GM19467 (cell line): Measurements from ENCODE around the gene CHRDL1.
"Not testable (repeated sequence)": the region's sequence is repeated elsewhere in the genome, so short reads cannot be mapped to it uniquely, and the experiment has no call there.

Experiments used
- ATAC-seq: cut with Tn5 transposase; IDR thresholded peaks from one replicate; pipeline ENCODE4 v1.9.1; 2021; ENCODE audit warnings: mild to moderate bottlenecking, moderate library complexity; ENCODE audit not compliant: unreplicated experiment

Gene CHRDL1, protein sequence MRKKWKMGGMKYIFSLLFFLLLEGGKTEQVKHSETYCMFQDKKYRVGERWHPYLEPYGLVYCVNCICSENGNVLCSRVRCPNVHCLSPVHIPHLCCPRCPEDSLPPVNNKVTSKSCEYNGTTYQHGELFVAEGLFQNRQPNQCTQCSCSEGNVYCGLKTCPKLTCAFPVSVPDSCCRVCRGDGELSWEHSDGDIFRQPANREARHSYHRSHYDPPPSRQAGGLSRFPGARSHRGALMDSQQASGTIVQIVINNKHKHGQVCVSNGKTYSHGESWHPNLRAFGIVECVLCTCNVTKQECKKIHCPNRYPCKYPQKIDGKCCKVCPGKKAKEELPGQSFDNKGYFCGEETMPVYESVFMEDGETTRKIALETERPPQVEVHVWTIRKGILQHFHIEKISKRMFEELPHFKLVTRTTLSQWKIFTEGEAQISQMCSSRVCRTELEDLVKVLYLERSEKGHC

DNA sequence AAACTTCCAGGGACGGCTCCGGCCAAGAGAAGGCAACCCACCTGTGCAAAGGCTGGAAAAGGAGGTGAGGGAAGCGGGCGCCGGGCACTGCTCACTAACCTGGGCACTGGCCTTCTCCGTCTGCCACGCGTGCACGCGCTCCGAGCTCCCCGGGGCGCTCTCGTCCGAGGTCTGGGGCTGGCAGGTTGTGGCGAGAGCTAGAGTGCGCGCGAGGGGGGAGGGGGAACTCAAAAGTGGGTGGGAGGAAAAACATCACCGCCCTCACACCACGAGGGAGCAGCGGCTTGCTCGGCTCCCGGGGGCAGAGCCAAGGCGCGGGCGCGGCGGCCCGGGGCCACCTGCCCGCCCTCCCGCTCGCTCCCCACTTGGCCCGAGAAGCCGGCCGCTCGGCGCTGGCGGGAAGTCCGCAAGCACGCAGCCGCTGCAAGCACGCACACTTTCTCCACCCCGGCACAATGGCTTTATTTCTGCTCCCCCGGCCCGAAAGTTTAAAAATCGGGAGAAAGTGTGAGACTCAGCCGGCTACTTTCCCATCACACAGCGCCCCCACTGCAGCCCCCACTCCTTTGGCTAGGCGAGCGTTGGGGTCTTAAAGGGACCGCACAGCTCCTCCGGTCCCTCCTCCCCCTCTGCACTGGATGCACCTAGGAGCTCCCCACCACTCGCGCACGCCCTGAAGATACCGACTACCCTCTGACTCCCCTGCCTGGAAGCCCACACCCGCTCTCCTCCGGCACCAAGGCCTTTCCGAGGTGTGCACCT, at the start of gene CHRDL1:
Gene CHRDL1 (minus strand): TSS at position 173 of the 762 bp plus-strand sequence. CDS start 3,636 bp downstream, outside the sequence.
- no peak for ATAC-seq

DNA sequence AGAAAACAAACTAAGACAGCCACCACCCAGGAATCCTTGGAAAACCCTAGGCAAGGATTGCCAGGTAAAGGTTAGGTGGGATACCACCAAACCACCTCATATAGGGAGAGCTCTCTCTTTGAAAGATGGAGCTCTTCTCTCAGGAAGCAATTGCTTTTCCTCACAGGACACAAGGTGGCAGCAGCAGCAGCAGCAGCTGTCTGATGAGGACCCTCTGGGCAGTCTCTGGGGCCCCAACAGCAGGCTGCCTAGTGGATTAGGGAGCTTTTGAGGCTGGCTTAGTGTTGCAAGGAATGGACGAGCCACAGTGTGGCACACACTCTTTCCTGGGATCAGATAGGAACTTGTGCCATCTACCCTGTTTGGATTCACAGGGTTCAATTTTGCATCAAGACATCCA, 41.4 kb upstream of the CHRDL1 start:
- ATAC-seq, result no peak

DNA sequence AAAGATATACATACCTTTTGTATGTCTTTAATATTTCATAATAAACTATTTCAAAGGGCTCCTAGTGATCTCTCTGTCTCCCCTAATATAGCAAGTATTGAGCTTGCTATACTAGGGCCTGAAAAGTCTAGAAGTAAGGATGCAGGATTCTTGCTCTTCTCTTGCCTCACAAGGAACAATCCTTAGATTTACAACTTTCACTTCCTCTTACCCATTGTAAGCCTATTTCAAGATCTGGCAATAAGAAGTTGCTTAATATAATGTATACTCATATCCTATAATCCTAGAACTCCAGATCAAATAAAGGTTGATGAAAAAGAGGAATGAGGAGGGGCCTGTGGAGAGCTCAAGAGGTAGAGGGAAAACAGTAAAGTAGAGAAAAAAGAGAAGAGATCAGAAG, 40.8 kb upstream of the CHRDL1 start:
- ATAC-seq, result no peak

DNA sequence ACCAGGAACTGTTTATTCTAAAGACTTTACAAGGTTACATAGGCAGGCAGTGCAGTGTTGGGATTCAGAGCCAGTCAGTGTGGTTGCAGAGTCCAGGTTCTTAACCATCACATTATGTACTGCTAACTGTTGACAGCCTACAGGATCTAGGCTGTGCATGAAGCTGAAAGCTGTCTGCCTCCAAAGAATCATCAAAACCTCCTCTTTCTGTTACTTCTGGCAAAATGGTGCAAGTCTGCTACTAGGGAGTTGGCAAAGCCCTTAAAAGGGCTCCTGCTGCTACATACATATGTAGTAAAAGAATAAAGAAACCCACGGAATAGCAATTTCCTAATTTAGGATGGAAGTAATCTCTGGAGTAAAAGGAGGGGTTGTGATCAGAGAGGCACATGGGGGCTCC, 40.4 kb upstream of the CHRDL1 start:
- ATAC-seq, result no peak

DNA sequence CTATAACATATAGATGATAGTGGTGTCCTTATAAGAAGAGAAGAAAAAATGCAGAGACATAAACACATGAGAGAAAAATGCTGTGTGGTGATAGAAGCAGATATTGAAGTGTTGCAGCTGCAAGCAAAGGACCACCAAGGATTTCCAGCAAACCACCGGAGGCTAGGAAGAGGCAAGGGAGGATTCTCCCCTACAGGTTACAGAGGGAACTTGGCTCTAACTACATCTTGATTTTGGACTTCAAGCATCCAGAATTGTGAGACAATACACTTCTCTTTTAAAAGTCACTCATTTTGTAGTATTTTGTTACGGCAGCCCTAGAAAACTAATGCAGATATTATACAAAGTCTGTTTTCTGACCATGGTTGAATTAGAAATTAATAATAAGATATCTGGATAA, 30.4 kb upstream of the CHRDL1 start:
- no peak for ATAC-seq

DNA sequence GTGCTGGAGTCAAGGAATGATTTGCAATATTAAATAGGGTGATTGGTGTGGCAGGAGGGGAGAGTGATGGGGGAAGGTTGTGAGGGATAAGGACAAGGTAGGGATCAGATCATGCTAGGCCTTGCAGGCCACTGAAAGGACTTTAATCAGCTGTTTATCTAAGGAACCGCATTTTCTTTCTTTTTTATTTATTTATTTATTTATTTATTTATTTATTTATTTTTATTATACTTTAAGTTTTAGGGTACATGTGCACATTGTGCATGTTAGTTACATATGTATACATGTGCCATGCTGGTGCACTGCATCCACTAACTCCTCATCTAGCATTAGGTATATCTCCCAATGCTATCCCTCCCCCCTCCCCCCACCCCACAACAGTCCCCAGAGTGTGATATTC, 20.9 kb upstream of the CHRDL1 start:
- not testable (repeated sequence) for ATAC-seq

DNA sequence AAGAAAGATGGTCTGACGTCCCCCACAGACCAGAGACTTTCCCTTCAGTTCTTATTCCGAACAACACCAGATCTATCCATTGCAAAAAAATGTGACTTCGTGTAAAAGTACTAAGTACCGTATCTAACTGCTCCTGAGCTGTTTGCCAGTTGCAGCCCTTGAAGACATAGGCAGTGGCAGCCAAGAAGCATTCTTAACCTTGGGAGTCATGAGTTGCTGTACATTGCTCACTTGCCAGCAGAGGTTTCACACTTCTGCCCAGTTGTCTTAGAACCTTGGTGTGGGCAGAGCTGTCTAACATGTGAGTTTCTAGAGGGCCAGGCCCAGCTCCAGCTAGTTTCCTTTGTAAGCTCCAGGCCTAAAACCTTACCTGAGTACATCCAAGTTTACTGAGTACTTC, 10.5 kb upstream of the CHRDL1 start:
- no peak for ATAC-seq

DNA sequence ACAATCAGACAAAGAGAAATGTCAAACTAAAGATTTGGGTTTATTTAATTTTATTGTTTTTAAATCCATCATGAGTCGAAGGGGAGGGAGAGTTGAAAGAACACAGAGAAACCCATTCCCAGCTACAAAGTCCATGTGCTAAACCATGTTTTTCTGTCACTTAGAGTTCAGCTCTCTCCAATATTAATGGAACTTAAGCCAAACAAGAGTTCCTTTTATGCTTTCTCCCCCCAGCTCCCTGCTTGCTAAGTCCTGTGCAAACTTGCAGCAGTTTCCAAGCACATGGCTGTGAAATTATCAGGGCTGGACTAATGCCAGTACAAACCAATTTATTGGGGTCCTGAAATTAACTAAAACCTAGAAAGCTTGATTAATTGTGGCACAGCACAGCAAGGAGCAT, 9.7 kb upstream of the CHRDL1 start:
- no peak for ATAC-seq

DNA sequence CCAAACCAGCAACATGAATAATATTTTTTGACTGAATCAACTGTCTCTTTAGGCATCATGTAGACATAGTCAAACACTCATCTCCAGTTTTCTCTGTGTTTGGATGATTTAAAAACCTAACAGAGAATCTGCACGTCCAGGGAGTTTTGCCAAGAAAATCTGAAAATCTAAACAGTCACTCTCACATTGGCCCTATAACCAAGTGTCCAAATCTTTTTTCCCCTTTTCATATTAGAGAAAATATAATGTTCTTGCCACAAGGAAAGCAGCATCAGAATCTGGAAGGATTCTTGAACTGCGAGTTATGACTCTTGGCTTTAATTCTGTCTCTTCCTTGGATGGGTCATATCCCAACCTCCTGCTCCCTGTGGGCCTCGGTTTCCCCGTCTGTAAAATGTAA, 8.8 kb upstream of the CHRDL1 start:
- no peak for ATAC-seq

DNA sequence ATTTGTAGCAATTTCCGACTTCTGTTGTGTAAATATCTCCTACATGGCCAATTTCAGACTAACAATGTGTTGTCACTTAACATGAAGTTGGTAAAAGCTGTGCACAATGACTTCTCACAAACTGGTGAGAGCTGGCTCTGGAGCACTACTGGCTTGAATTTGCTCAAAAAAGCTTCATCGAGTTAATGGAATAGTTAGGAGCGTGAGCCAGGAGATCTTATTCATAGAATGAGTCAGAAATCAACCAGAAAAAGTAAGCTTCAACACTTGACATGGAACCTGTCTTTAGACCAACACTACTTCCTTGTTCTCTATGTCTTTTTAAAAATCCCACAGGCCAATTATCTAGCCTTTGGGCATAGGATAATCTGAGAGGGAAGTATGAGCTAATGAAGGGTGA, 7.9 kb upstream of the CHRDL1 start:
- no peak for ATAC-seq

DNA sequence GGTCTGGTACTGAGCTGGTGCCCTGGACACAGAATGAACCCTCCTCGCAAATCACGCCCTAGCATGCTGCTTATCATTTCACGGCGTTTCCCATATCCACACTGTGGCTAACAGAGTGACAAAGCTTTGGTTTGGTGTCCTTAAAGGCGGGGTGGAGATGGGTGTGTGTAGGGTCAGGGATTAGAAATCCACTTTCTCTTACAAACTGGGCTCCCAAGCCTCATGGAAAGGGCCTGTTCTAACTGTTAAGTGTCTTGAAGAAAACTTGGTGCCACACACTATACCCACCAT, 735 bp upstream of the CHRDL1 start:
- ATAC-seq, result no peak

DNA sequence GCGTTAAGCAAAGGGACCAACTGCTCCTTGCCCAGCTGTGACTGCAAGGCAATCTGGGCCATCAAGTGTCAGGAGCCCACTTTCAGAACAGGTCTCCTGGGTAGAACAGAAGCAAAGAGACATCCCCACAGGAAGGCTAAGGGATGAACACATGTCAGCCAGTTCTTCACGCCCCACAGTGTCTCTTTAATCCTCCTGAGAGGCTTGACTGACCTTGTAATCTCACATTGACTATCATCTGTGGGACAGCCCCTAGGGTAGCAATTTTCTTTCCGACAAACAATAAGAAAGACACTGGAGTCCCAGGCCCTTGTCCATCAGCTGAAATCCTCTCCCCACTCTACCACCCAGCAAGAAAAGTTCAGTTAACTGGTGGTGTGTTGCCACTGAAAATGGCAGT, 1.0 kb downstream of the CHRDL1 start:
- no peak for ATAC-seq

DNA sequence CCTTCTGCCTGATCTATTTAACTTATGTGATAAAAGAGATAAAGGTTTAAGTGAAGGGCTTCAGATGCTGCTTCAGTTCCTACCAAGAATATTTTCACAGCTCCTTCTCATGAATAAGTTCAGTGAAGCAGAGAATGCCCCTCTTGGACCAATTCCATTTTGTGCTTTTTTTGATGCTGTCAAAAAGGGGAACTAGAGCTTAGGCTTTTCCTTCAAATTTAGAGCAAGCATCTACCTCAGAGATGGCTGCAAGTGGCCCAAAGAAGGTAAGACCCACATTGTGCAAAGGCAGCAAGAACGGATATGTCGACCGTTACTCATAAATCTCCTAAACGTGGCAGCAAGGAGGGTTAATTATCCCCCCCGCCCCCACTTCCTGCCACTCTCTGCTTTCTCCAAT, 4.5 kb downstream of the CHRDL1 start:
- ATAC-seq, result no peak

DNA sequence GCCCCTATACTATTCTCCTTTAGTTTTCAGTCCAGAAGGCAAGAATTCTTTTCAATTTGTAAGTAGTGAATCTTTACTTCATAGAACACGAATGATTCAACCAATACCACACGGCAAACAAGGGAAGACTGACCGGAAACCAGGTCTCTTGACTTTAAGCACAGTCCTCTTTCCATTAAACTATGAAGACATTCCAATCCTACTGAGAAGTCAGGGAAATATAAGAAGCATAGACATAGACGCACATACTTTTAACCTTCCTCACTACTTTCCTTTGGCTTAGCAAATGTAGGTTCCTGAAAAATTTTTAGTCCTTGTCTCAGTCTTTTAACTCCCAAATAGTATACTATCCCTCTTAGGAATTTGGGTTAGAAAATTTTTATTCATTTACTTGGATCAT, 9.1 kb downstream of the CHRDL1 start:
- no peak for ATAC-seq

DNA sequence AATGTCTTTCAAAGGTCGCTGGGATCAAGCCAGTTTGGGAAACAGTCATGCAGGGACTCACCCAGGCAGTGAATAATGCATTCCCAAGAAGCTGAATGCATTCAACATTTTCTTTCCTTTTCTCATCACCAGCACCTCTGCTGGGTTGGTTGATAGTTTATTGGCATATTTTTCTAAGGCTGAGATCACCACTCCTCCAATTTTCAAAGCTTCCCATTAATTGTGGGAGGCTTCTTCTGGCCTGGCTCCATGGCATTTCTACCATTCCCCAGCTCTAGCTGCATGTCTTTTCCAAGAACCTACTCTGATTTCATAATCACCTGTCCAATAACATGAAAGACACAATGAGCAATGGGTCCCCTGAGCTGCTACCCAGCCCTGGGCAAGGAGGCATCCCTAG, 35.8 kb downstream of the CHRDL1 start:
- no peak for ATAC-seq

DNA sequence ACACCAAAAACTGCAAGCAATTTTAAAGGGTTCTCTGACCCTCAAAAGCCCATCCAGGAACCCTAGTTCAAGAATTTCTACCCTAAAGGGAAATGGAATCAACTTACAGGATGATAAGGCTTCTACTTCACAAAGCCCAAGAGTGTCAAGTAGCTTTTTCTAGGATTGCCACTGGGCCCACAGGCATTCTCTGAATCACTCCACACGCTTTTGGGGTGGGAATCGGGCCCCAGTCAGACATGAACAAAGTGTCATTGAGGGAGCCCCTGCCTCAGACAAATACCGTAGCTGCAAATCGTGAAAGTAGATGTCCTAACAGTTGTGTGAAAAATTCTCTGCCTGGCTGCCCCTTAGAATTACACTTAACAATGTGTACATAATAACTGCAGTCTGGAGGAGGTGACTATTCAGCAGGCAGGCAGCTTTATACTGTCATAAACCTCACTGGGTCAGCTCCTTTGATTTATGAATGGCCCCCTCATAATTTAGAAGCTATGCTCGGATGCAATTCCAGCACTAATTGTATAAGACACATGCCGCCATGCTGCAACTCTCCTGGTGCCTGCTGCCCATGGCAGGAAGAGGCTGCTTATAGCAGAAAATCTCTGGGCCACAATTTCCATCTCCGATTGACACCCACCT, 36.7 kb downstream of the CHRDL1 start:
- no peak for ATAC-seq

DNA sequence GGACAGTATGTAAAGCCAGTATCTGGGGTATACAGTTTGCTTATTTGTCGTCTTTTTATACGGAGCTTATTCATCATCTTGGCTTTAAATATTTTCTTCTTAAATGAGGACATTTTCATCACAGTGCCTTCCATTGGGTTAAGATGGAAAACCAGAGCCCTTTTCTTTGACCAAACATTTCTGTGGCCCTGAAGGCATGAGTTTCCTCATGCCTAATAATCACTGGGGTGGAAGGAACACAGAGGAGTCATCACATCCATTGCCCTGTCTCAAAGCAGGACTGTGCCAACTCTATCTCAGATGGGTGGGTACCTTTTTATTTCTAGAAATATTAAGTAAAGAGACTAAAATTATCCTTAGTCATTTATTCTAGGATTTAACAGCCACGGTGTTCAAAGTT, 40.0 kb downstream of the CHRDL1 start:
- ATAC-seq, result no peak

DNA sequence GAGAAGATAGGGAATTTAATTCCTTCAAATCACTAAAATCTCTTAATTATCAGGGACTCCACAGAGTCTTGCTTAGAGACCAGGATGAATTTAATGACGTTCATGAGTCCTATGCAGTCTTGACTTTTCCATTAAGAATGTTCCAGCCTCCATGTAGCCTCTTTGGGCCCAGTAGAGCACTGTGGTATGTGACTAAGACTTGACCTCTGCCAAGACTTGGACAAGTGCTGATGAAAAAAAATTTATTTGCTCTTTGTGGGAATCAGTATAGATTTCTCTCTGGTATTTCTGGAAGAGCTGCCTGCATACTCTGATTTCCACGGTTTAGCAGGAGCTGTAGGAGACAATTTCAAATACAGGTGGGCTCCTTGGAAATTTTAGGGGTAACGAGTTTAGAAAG, 40.6 kb downstream of the CHRDL1 start:
- no peak for ATAC-seq

DNA sequence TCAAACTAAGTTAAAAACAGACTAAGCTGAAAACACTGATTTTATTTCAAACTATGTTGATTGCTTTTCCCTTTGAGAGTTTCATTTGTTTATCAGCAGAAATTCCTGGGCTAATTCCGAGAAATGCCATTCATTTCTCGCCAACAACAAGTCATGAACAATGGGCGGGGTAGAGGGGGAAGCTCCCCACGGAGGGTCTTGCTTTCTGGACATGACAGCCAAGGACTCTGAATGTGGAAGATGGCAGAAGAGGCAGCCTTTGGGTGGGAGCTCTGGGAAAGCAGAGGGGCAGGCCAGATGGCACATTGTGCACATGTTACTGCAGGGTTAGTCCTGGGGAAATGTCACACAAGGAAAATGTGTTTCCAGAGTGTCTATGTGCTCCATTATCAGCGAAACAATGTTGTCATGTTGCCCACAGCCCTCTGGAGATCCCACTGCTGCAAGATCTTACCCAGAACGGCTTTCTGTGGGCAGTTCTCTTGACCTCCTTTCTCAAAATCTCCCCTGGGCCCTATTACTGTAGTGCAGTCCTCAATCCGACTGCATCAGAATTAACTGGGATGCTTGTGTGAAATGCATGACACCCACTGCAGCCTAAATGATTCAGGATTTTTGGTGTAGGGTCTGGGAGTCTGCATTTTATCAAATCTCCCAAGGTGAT, 45.0 kb downstream of the CHRDL1 start:
- no peak for ATAC-seq

DNA sequence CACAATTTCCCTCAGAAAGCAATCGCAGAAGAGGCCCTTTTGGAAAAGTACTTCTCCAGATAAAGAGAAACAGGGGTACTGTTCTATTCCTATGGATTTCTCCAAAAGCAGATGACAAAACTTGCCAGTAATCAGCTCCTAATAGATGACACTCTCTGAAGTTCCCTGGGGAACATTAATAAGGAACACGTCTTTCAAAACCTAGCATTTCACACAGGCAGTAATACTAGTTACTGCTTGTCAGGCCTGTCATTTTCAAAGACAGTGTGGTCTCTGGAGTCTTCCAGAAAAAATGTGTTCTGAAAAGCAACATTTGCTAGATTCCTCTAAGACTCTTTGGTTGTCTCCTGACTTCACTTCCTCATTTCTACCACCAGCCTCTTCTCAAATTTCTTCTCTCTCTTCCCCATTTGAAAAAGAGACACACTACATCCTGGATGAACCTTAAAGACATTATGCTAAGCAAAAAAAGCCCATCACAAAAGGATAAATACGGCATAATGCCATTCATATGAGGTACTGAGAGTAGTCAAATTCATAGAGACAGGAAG, 47.3 kb downstream of the CHRDL1 start:
- ATAC-seq, result no peak

DNA sequence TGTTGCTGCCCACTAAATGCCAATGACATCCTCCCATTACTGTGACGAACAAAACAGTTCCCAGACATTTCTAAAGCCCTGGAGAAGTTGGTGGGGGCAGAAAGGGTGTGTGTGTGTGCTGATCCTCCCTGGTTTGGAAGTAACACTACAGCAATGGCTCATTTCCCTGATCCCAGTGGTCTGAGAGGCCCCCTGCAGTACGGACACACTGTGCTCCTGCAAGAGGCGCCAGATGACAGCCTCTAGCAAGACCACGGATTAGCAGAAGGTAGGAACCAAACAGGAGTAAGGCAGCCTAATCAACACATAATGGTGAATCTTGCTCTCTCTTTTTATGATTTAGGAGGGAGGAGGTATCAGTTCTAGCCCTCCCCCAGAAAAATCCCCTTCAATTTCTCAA, 49.6 kb downstream of the CHRDL1 start:
- no peak for ATAC-seq
